GM08714 (cell line): ENCODE measurements around the gene PAGE1.
"Not testable (repeated sequence)": the region's sequence is repeated elsewhere in the genome, so short reads cannot be mapped to it uniquely, and the experiment has no call there.

Source experiments
- H3K4me3 ChIP-seq: fragments of 200-500 bp; sonication (Bioruptor generic); 2 replicates; pipeline ENCODE4 v1.5.1; 2014; ENCODE audit warnings: mild to moderate bottlenecking, low read length, inconsistent platforms
- ZNF274 ChIP-seq: IDR thresholded peaks from 2 replicates; pipeline ENCODE4 v1.6.1; 2012; ENCODE audit warnings: mild to moderate bottlenecking, low read depth, low read length

The PAGE1 gene, protein sequence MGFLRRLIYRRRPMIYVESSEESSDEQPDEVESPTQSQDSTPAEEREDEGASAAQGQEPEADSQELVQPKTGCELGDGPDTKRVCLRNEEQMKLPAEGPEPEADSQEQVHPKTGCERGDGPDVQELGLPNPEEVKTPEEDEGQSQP

DNA sequence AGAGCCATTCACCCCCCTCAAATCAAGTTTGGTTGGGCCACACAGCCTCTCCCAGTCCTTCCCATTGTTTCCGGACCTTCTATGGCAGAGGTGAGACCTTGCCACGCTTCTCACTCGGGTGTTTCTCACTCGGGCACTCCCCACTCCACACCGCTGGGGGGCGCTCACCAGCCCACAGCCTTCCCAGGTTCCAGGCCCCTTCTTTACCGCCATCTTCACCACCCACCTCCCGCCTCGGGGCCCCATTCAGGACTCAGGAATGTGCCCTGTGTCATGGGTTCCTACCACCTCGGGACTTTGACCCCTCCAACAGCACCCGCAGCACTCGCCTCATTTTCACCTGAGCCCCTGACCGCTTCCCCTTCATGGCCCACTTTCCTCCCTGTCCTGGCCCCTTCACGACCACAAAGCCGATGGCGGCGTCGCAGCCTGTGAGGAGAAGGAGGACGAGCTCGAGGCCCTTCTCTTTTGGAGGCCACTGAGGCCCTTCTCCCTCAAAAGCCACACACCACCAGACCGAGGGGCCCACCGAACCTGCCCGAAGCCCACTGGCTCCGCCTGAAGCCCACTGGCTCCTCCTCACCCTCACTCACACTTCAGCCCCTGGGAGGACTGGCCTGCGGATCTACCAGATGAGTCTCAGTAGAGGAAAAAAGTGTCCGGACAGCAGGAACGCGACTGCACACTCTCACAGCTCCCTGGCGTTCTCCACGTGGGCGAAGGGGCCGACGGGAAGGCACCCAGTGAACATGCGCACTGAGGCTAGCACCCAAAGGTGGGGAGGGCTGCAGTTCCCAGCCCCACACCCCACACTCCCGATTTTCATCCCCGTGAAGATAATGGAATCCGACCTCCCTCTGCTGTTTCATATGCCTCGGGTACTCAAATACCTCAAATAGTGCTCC lies at the start of gene PAGE1:
Gene PAGE1 (minus strand): TSS at position 709 of the 905 bp plus-strand sequence. CDS start 1,214 bp downstream, outside the sequence.
- TF ChIP-seq ZNF274: no peak
- H3K4me3 ChIP-seq: no peak within 1 kb of the TSS

DNA sequence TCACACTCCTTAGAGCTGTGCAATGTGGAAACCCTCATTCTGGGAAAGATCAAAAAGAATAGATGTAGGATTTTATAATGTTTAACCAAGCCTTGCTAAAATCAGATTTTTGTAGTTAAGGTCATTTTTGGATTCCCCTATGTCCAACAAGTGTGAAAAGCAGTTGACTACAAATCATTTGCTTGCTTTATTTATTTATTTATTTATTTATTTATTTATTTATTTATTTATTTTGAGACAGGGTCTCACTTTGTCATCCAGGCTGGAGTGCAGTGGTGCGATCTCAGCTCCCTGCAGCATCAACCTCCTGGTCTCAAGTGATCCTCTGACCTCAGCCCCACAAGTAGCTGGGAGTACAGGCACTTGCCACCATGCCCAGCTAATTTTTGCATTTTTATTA lies 45.7 kb upstream of the PAGE1 start:
- H3K4me3 ChIP-seq: not testable (repeated sequence)

DNA sequence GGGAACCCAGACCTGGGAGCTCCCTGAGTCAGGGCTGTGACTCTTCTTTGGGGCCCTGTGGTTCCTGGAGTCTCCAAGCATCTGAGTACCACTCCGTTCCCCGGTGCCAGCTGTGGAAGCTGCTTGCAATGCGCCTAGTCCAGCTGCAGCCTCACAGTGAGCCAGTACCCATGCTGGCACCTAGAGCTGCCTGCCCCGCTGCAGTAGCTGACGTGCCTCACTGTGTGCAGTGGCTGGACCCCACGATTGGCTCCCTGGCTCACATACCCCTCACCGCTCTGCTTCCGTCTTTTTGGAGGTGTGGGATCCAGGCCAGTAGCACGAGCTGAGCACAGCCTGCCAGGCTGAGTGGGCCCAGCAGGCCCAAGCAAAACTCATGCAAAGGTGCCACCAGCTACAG lies 32.1 kb upstream of the PAGE1 start:
- H3K4me3 ChIP-seq: no peak overlapping the region
- no peak for TF ChIP-seq ZNF274

DNA sequence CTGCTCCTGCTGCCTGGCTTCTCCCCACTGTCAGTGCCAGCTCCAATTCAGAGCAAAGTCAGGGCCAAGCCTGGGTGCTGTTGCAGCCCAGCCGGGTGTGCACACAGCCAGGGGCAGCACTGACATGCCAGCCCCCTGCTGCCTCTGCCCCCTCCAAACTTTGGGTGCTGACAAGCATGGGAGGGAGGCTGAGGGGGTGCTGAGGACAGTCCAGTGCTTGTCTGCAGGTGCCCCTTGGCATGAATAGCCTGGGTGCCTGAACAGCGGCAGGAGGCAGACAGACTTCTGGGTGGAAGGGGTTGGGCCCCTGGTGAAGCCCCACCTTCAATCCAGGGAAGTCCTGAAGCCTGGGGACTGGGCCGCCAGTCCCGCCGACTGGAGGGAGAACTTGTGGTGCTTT lies 31.2 kb upstream of the PAGE1 start:
- TF ChIP-seq ZNF274: no peak
- no peak overlapping the region for H3K4me3 ChIP-seq

DNA sequence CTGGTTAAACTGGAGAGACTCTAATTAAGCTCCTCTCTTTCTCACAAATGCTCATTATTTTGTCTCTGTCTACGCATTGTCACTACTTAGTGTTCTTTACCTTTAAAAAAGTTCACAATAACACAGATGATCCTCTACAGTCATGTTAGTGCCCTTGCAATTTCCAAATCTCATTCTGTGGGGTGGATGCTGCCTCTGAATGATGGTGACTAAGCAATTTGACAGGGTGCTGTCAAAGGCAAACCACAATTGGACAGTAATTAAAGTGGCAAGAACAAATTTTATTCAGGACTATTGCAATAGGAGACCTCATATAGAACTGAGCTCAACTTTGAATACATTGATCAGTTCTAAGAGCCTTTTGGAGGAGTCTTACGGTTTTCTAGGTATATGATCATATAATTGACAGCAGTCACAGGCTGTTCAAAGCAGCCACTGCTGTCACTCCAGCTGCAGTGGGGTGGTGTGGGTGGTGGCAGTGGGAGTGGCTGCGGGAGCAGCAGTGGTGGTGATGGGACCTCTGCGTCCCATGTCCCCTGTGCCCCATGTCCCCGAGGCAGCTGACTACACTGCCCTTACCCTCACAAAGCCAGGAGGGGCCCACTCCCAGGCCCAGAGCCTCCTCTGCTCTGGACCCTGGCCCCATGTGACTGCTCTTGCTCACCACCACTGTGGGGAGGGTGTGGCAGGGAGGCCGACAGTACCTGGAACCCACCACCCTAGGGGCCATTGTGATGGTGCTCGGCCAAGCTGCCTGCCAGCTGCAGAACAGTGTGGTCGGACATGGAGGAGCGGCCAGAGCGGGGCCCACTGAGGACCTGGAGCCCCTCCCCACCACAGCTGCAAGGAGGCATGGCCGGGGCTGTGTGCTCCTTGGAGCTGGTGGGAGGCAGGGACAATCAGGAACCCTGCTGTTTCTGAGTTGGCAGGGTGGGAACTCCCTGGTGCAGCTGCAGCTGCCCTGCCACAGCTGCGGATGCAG lies 30.4 kb upstream of the PAGE1 start:
- no peak for TF ChIP-seq ZNF274

DNA sequence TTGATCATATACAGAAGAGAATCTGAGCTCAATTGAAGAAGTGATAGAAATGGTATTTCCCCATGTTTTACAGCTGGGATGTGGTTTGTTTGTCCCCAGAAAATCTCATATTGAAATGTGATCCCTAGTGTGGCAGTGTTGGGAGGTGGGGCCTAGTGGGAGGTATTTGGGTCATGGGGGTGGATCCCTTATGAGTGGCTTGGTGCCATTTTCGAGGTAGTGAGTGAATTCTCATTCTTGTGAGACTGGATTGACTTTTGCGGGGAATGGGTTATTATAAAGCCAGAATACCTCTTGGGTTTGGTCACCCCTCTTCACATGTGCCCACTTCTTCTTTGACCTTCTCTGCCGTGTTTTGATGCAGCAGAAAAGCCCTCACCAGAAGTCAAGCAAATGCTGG lies 29.6 kb upstream of the PAGE1 start:
- no peak for TF ChIP-seq ZNF274
- H3K4me3 ChIP-seq: no peak overlapping the region

More for the DNA sequence above, 30.4 kb upstream of the PAGE1 start:
- H3K4me3 ChIP-seq: no peak overlapping the region

DNA sequence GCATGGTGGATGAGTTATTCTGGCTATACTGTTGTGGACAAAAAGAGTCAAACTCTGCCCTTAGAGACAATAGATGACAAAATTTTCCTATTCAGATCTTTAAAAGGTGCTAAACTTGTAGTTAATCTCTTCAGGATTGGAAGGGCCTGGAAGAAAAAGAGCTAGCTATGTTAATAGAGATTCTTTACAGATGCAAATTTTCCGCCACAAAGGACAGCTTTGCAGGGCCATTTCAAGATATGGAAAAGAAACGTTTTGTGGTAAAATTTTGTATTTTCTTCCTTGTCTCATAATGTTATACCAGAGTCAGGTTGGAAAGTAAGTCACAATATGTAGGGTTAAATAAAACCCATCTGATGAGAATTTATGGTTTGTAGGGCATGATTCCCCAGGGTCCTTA lies 24.3 kb upstream of the PAGE1 start:
- not testable (repeated sequence) for H3K4me3 ChIP-seq

DNA sequence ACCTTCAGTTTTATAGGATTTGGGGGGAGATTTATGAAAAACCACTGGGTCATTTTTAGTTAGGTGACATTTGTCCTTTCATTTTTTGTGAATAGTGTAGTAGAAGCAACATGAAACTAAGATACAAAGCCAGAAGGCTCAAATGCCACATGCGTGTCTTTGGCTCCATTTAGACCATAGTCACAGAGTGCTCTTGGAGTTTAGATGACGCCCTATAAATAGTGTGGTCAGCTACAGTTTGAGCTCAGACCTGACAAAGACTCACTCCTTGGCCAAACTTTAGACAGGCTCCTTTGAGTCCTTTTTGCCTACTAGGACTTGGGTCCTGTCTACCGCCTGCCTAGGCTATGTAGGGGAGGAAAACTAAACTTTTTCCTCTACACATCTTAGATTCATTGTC lies 16.8 kb upstream of the PAGE1 start:
- no peak overlapping the region for H3K4me3 ChIP-seq
- TF ChIP-seq ZNF274: no peak

DNA sequence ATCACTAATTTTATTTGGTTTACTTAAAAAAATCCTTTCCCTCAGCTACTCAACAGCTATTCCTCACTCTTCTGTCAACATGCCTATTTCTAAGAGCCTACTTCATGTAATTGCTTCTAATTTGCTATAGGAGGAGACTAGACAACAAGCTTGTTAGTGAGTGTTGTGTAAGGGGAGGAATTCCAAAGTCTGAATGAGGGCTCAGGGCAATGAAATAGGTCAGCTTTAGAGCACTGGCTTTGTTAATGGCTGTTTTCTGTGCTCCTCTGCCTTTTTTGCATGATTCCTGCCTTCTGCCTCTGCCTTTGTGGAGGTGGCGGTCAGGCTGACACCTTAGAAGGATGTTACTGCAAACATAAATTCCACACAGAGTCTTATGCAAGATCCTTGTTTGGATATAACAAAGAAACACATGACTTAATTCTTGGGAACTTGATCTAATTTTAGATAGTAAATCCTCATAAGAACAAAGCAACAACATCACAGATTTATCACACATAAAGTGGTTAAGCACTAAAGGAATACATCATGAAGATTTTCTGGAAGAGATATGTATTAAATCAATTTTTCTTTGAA lies 15.0 kb upstream of the PAGE1 start:
- no peak for TF ChIP-seq ZNF274
- H3K4me3 ChIP-seq: no peak overlapping the region

DNA sequence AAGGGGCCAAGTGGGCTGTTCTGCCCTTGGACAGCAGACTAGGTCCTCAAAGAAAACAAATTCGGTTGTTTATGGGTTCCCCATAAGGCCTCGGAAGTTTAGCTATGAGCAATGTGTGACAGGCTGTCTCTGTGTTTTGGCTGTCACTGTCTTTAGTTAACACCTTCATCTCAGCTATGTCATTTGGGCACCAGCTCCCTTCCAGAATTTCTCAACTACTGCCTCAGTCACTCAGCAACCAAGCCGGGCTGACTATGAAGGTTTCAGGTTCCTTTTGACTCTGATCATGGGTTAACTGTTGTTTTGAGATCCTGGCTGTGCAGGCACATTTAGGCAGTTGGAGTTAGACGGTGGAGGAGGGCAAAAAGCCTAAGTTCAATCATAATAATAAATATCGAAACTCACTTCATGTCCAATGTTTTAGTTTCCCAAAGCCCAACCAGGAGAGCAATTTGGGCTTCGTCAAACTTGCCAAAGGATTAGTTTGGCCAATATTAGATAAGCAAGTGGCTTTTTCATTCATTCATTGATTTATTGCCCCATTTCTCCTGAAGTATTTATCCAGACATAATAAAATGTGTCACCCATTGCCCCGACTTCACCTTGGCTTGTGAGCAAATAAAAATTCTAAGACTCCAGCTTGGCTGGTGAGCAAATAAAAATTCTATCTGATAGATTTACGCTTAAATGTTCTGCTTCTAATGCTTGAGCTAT lies 9.1 kb upstream of the PAGE1 start:
- no peak for TF ChIP-seq ZNF274
- H3K4me3 ChIP-seq: no peak overlapping the region

DNA sequence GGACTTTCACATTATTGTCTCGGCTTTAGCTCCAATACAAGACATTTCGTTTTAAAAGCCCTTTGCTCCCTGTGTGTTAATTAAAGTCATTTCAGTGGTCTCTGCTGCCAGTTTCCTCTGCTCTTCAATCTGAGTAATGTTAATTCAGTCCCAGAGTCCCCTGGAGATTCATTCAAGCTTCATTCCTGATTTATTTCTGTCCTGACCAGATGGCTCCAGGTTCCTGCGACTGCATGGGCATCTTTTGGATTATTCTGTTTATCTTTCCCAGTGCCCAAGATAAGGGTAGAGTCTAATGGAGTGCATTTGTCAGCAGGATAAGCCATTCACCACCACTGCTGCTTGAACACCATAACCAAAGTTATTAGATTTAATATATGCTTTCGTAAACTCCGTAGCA lies 6.1 kb upstream of the PAGE1 start:
- no peak overlapping the region for H3K4me3 ChIP-seq
- no peak for TF ChIP-seq ZNF274

DNA sequence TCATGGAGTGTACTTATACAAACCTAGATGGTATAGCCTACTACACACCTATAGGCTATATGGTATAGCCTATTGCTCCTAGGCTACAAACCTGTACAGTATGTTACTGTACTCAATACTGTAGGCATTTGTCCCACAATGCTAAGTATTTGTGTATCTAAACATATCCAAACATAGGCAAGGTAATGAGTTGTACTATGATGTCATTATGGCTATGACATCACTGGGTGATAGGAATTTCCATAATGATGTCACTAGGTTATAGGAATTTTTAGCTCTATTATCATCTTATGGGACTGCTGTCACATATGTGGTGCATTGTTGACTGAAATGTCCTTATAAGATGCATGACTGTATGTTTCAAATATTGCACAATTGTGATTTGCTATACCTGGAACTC lies 5.5 kb upstream of the PAGE1 start:
- H3K4me3 ChIP-seq: no peak overlapping the region
- no peak for TF ChIP-seq ZNF274

DNA sequence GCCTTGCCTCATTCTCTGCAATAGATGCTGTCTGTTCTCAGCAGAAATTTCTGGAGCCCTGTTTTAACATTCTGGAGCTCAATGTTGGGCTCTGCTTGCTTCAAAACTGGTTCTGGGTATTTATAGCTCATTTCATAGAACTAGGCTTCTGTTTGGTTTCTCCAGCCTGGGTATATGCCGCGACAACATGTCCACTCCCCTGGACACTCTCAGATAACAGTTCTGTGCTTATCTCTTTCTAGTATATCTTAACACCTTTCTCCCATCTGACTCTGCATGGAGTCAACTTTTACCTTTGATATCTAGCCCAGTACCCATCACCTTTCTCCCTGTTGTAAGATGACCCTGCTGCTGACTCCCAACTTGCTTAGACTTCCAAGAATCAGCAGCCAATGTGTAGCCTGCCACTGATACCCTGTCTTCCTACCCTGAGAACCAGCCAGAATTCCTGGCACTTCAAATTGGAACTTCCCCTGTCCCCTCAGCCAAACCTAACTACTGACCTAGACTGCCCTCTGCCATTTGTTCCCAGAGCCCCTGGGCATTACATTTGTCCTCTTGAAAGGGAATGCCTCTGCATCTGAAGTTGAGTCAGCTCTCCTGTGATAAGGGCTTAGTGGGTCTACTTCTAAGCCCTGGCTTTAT lies 20.6 kb downstream of the PAGE1 start:
- no peak for TF ChIP-seq ZNF274
- no peak overlapping the region for H3K4me3 ChIP-seq
